SK-N-SH (cell line): Measurements from ENCODE around the gene WNT2. TPM values are rescaled to one million over a fixed set of nuclear protein-coding genes. Genes with fewer than 3 reads are reported as not detected.
A peak's percentile ranks its signal among the peaks of the same experiment; 100 is the strongest.

ENCODE experiments used
- CTCF ChIA-PET: fragments of 300-600, 350-600 bp; formaldehyde crosslinking; extraction: SDS; loops from one replicate; lab custom pipeline; 2021; lab: Yijun Ruan, JAX
- POLR2A ChIA-PET: fragments of 350-600 bp; sonication (Branson Sonifier 250); formaldehyde crosslinking; extraction: SDS; loops from one replicate; lab custom pipeline; 2020; ENCODE audit warnings: antibody characterized with exemption, inconsistent platforms; lab: Yijun Ruan, JAX
- DNase-seq: peaks from one replicate; pipeline ENCODE4 v3.0.0; 2012
- H2AFZ ChIP-seq: fragments of 200-600 bp; sonication (generic); 2 replicates; pipeline ENCODE4 v1.8.1; 2016; ENCODE audit warnings: antibody characterized with exemption, mild to moderate bottlenecking, low read depth
- H3F3A ChIP-seq: fragments of 200-600 bp; sonication (generic); replicated peaks from 2 replicates; pipeline ENCODE3; 2016; ENCODE audit warnings: antibody characterized with exemption, mild to moderate bottlenecking; ENCODE audit not compliant: insufficient read depth
- H3K27ac ChIP-seq, 2 experiments: fragments of 200-500 bp in 1 of 2; fragments of 200-600 bp in 1 of 2; sonication (Bioruptor generic) in 1 of 2; sonication (generic), shearing (Covaris generic) in 1 of 2; 2 replicates each; pipeline versions ENCODE4 v1.5.1 to v1.6.1; 2014 to 2016; ENCODE audit warnings: low read depth in 2 of 2, inconsistent platforms in 1 of 2, low read length in 1 of 2, mild to moderate bottlenecking in 1 of 2, mixed read lengths in 1 of 2
- H3K27me3 ChIP-seq: fragments of 200-600 bp; sonication (generic), shearing (Covaris generic); 2 replicates; pipeline ENCODE4 v1.6.1; 2016; ENCODE audit warnings: mixed run types; ENCODE audit not compliant: insufficient read depth
- H3K36me3 ChIP-seq, 2 experiments: fragments of 200-500 bp in 1 of 2; fragments of 200-600 bp in 1 of 2; sonication (Bioruptor generic) in 1 of 2; sonication (generic) in 1 of 2; replicated peaks in 1 of 2; 2 replicates each; pipeline versions ENCODE3 to v1.5.1; 2014 to 2016; ENCODE audit warnings: low read length in 1 of 2, mild to moderate bottlenecking in 1 of 2; ENCODE audit not compliant: insufficient read depth in 2 of 2, control insufficient read depth in 1 of 2
- H3K4me1 ChIP-seq, 2 experiments: fragments of 200-500 bp in 1 of 2; fragments of 200-600 bp in 1 of 2; sonication (Bioruptor generic) in 1 of 2; sonication (generic), shearing (Covaris generic) in 1 of 2; 2 replicates each; pipeline versions ENCODE4 v1.5.1 to v1.6.1; 2014 to 2016; ENCODE audit warnings: low read depth in 1 of 2, low read length in 1 of 2, mixed run types in 1 of 2; ENCODE audit not compliant: insufficient read depth in 2 of 2, control insufficient read depth in 1 of 2
- H3K4me2 ChIP-seq: fragments of 200-600 bp; sonication (generic), shearing (Covaris generic); 2 replicates; pipeline ENCODE4 v1.6.1; 2017; ENCODE audit warnings: mixed run types
- H3K4me3 ChIP-seq, 2 experiments: fragments of 200-500 bp in 1 of 2; fragments of 200-600 bp in 1 of 2; sonication (Bioruptor generic) in 1 of 2; sonication (generic), shearing (Covaris generic) in 1 of 2; 2 replicates each; pipeline versions ENCODE4 v1.5.1 to v1.8.1; 2014 to 2016; ENCODE audit warnings: low read depth in 2 of 2, inconsistent platforms in 1 of 2, low read length in 1 of 2, mild to moderate bottlenecking in 1 of 2, mixed read lengths in 1 of 2, moderate library complexity in 1 of 2
- H3K79me2 ChIP-seq: fragments of 200-600 bp; sonication (generic); 2 replicates; pipeline ENCODE4 v1.8.1; 2017; ENCODE audit warnings: mild to moderate bottlenecking; ENCODE audit not compliant: insufficient read depth
- H3K9ac ChIP-seq: fragments of 200-600 bp; sonication (generic); 2 replicates; pipeline ENCODE4 v1.6.1; 2017; ENCODE audit warnings: mixed run types
- H3K9me2 ChIP-seq: fragments of 200-600 bp; sonication (generic); 2 replicates; pipeline ENCODE4 v1.6.1; 2017; ENCODE audit warnings: mixed run types
- H3K9me3 ChIP-seq: fragments of 200-600 bp; sonication (generic); 2 replicates; pipeline ENCODE4 v1.6.1; 2017; ENCODE audit warnings: mixed run types, mild to moderate bottlenecking, moderate library complexity
- H4K20me1 ChIP-seq: fragments of 200-600 bp; sonication (generic); 2 replicates; pipeline ENCODE4 v1.6.1; 2017; ENCODE audit warnings: mild to moderate bottlenecking, mixed run types; ENCODE audit not compliant: insufficient read depth
- CHD2 ChIP-seq: fragments of 150-350 bp; IDR thresholded peaks from 2 replicates; pipeline ENCODE4 v1.6.1; 2018; ENCODE audit warnings: low read length; ENCODE audit not compliant: partially characterized antibody
- EP300 ChIP-seq, 2 experiments: IDR thresholded peaks; 2 replicates each; pipeline versions ENCODE4 v1.4.0 to v1.6.1; 2012; ENCODE audit warnings: borderline replicate concordance in 1 of 2, low read depth in 1 of 2, low read length in 1 of 2
- EZH2phosphoT487 ChIP-seq: fragments of 200-600 bp; sonication (generic); IDR thresholded peaks from 2 replicates; pipeline ENCODE4 v1.6.1; 2017; ENCODE audit warnings: low read depth, mixed run types, mild to moderate bottlenecking, antibody characterized with exemption, moderate library complexity, borderline replicate concordance
- FOSL2 ChIP-seq: IDR thresholded peaks from 2 replicates; pipeline ENCODE4 v1.4.0; 2012; ENCODE audit warnings: low read depth, mild to moderate bottlenecking, moderate library complexity, borderline replicate concordance
- GABPA ChIP-seq: IDR thresholded peaks from 2 replicates; pipeline ENCODE4 v1.4.0; 2012; ENCODE audit warnings: low read depth, mild to moderate bottlenecking
- GATA2 ChIP-seq: sonication (generic); formaldehyde crosslinking; IDR thresholded peaks from 2 replicates; pipeline ENCODE4 v1.5.0; 2020; ENCODE audit warnings: mild to moderate bottlenecking, missing genetic modification reagents
- JUND ChIP-seq: IDR thresholded peaks from 2 replicates; pipeline ENCODE4 v1.4.0; 2012
- MXI1 ChIP-seq: IDR thresholded peaks from 2 replicates; pipeline ENCODE4 v1.6.1; 2012; ENCODE audit warnings: mild to moderate bottlenecking, low read depth, low read length, improper control_type of control experiment
- NFIC ChIP-seq: IDR thresholded peaks from 2 replicates; pipeline ENCODE4 v1.4.0; 2012; ENCODE audit warnings: borderline replicate concordance
- POLR2AphosphoS5 ChIP-seq: IDR thresholded peaks from 2 replicates; pipeline ENCODE4 v1.6.1; 2012; ENCODE audit warnings: low read depth, low read length
- RCOR1 ChIP-seq: fragments of 150-350 bp; IDR thresholded peaks from 2 replicates; pipeline ENCODE4 v1.6.1; 2017; ENCODE audit warnings: antibody characterized with exemption, low read length
- RFX5 ChIP-seq: IDR thresholded peaks from 2 replicates; pipeline ENCODE4 v1.6.1; 2012; ENCODE audit warnings: mild to moderate bottlenecking, improper control_type of control experiment, low read length
- RXRA ChIP-seq: IDR thresholded peaks from 2 replicates; pipeline ENCODE4 v1.4.0; 2012; ENCODE audit warnings: low read depth, mild to moderate bottlenecking, borderline replicate concordance
- TAF1 ChIP-seq: IDR thresholded peaks from 2 replicates; pipeline ENCODE4 v1.6.1; 2012; ENCODE audit warnings: low read depth, mild to moderate bottlenecking, low read length, moderate library complexity, borderline replicate concordance
- TCF12 ChIP-seq: IDR thresholded peaks from 2 replicates; pipeline ENCODE4 v1.4.0; 2012
- YY1 ChIP-seq: IDR thresholded peaks from 2 replicates; pipeline ENCODE4 v1.4.0; 2012; ENCODE audit warnings: low read depth, mild to moderate bottlenecking
- WGBS: methylation state at CpG from one replicate; pipeline ENCODE4 v1.1.6; 2017; ENCODE audit warnings: low lambda C conversion rate; 5-methylcytosine and 5-hydroxymethylcytosine counted together
- polyA plus RNA-seq, 3 experiments: library from polyadenylated mRNA; depleted of rRNA; stranded (reverse); fragments of >200 nt; gene quantifications; 2 replicates each; pipeline ENCODE4 v1.2.3, GENCODE V29; 2012
- TF ChIP-seq, protein P1 (sequence below): IDR thresholded peaks from 2 replicates; pipeline ENCODE4 v1.4.0; 2012; ENCODE audit warnings: low read depth, borderline replicate concordance
- TF ChIP-seq, protein P2 (sequence below): IDR thresholded peaks from 2 replicates; pipeline ENCODE4 v1.6.1; 2012; ENCODE audit warnings: mild to moderate bottlenecking, low read depth, low read length, moderate library complexity
- TF ChIP-seq, protein P3 (sequence below): fragments of 200-600 bp; sonication (generic); IDR thresholded peaks from 2 replicates; pipeline ENCODE4 v1.6.1; 2017; ENCODE audit warnings: antibody characterized with exemption, mild to moderate bottlenecking, moderate library complexity
- TF ChIP-seq, protein P4 (sequence below): IDR thresholded peaks from 2 replicates; pipeline ENCODE4 v1.4.0; 2012; ENCODE audit warnings: low read depth
- TF ChIP-seq, protein P5 (sequence below): IDR thresholded peaks from 2 replicates; pipeline ENCODE4; 2012

The WNT2 gene
- polyA plus RNA-seq, 1 of the 3 experiments (the other 2 are of a cell fraction): not detected

DNA sequence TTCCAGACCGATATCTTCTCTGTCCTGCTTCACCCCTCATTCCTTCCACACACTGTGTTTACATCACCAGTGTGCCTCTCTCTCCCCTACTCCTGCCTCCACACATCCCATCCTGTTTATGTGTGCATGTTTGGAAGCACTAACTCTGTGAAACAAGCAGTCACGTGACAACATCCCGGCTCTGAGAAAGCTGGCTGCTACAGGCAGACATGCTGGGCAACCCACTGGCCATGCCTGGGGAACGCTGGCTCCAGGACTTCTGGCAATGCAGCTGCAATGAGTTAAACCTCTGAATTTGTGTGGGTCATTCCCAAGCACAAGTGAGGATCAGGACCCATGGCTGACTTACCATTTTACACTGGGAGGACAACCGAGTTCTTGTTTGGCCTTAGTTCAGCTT lies 74.0 kb downstream of the WNT2 start:
- H3K9me2 ChIP-seq: no peaks in the 10 kb centered on the region
- H4K20me1 ChIP-seq: no peaks in the 10 kb centered on the region
- peak overlapping the region; percentile 10; the same call in 1 of the 2 replicates for H2AFZ ChIP-seq
- no peak overlapping the region for H3K4me3 ChIP-seq
- H3K79me2 ChIP-seq: no peaks in the 10 kb centered on the region
- TF ChIP-seq, protein P1, sequence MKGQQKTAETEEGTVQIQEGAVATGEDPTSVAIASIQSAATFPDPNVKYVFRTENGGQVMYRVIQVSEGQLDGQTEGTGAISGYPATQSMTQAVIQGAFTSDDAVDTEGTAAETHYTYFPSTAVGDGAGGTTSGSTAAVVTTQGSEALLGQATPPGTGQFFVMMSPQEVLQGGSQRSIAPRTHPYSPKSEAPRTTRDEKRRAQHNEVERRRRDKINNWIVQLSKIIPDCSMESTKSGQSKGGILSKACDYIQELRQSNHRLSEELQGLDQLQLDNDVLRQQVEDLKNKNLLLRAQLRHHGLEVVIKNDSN: peak; percentile 79; the same call in 1 of the 2 replicates
- TF ChIP-seq TAF1: no peak
- CTCF ChIA-PET: interaction anchor here (1.4 kb wide), 1 partner anchor 36 kb away, joined by 3 read pairs; no protein-coding TSS in a partner anchor
- no peak overlapping the region for H3K9ac ChIP-seq
- H3K36me3 ChIP-seq: no peaks in the 10 kb centered on the region
- no peak overlapping the region for H3K4me2 ChIP-seq
- POLR2A ChIA-PET: no interaction called here
- peaks cover 0 to 5% of the 10 kb centered on the region in 2 experiments; a peak in 1 of 4 replicates for H3K4me1 ChIP-seq
- 0 out of 2 replicates have a peak, but pooled peaks cover 6% of the 10 kb centered on the region for H3K9me3 ChIP-seq
- no peaks in the 10 kb centered on the region for H3K27me3 ChIP-seq
- no peak for DNase-seq
- no peak overlapping the region for H3K27ac ChIP-seq
- H3F3A ChIP-seq: peaks cover 4% of the 10 kb centered on the region
- WGBS: 38% methylated on average over 5 of the region's 5 CpGs

DNA sequence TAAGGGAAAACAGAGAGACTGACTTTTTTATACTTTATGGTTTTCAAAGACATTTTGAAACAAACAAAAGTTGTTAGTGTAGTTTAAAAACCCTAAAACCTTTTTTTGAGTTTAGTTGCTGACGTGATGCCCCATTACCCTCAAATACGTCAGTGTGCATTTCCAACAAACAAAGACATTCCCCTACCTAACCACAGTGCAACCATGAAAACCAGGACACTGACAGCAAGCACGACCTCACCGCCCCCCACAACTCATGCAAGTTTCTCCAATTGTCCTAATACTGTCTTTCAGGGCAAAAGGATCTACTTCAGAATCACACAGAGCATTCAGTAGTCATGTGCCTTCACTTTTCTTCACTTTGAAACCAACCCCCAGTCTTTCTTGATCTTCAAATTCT lies 75.0 kb downstream of the WNT2 start:
- peaks cover 0 to 5% of the 10 kb centered on the region in 2 experiments; a peak in 1 of 4 replicates for H3K4me1 ChIP-seq
- WGBS: 58% methylated on average over 4 of the region's 4 CpGs
- H4K20me1 ChIP-seq: no peaks in the 10 kb centered on the region
- H3F3A ChIP-seq: peaks cover 4% of the 10 kb centered on the region
- H3K79me2 ChIP-seq: no peaks in the 10 kb centered on the region
- POLR2A ChIA-PET: no interaction called here
- H3K27me3 ChIP-seq: no peaks in the 10 kb centered on the region
- no peaks in the 10 kb centered on the region for H3K9me2 ChIP-seq
- no peak for TF ChIP-seq EZH2phosphoT487
- no peak for TF ChIP-seq RFX5
- no peak for TF ChIP-seq EP300 (IDR thresholded peaks at IDR 0.05; ENCODE audit: borderline replicate concordance in 1 of 2, low read depth in 1 of 2, low read length in 1 of 2)
- TF ChIP-seq, protein P2, sequence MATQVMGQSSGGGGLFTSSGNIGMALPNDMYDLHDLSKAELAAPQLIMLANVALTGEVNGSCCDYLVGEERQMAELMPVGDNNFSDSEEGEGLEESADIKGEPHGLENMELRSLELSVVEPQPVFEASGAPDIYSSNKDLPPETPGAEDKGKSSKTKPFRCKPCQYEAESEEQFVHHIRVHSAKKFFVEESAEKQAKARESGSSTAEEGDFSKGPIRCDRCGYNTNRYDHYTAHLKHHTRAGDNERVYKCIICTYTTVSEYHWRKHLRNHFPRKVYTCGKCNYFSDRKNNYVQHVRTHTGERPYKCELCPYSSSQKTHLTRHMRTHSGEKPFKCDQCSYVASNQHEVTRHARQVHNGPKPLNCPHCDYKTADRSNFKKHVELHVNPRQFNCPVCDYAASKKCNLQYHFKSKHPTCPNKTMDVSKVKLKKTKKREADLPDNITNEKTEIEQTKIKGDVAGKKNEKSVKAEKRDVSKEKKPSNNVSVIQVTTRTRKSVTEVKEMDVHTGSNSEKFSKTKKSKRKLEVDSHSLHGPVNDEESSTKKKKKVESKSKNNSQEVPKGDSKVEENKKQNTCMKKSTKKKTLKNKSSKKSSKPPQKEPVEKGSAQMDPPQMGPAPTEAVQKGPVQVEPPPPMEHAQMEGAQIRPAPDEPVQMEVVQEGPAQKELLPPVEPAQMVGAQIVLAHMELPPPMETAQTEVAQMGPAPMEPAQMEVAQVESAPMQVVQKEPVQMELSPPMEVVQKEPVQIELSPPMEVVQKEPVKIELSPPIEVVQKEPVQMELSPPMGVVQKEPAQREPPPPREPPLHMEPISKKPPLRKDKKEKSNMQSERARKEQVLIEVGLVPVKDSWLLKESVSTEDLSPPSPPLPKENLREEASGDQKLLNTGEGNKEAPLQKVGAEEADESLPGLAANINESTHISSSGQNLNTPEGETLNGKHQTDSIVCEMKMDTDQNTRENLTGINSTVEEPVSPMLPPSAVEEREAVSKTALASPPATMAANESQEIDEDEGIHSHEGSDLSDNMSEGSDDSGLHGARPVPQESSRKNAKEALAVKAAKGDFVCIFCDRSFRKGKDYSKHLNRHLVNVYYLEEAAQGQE: no peak
- TF ChIP-seq RXRA: no peak
- no peak for TF ChIP-seq YY1
- TF ChIP-seq RCOR1: no peak
- TF ChIP-seq, protein P3, sequence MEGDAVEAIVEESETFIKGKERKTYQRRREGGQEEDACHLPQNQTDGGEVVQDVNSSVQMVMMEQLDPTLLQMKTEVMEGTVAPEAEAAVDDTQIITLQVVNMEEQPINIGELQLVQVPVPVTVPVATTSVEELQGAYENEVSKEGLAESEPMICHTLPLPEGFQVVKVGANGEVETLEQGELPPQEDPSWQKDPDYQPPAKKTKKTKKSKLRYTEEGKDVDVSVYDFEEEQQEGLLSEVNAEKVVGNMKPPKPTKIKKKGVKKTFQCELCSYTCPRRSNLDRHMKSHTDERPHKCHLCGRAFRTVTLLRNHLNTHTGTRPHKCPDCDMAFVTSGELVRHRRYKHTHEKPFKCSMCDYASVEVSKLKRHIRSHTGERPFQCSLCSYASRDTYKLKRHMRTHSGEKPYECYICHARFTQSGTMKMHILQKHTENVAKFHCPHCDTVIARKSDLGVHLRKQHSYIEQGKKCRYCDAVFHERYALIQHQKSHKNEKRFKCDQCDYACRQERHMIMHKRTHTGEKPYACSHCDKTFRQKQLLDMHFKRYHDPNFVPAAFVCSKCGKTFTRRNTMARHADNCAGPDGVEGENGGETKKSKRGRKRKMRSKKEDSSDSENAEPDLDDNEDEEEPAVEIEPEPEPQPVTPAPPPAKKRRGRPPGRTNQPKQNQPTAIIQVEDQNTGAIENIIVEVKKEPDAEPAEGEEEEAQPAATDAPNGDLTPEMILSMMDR: no peak
- no peak for TF ChIP-seq MXI1
- TF ChIP-seq CHD2: no peak
- no peak for TF ChIP-seq POLR2AphosphoS5
- TF ChIP-seq, protein P4, sequence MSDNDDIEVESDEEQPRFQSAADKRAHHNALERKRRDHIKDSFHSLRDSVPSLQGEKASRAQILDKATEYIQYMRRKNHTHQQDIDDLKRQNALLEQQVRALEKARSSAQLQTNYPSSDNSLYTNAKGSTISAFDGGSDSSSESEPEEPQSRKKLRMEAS: no peak
- TF ChIP-seq GABPA: no peak
- no peak for TF ChIP-seq JUND
- TF ChIP-seq FOSL2: no peak
- no peak for TF ChIP-seq NFIC
- TF ChIP-seq, protein P5, sequence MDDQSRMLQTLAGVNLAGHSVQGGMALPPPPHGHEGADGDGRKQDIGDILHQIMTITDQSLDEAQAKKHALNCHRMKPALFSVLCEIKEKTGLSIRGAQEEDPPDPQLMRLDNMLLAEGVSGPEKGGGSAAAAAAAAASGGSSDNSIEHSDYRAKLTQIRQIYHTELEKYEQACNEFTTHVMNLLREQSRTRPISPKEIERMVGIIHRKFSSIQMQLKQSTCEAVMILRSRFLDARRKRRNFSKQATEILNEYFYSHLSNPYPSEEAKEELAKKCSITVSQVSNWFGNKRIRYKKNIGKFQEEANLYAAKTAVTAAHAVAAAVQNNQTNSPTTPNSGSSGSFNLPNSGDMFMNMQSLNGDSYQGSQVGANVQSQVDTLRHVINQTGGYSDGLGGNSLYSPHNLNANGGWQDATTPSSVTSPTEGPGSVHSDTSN: no peak
- TF ChIP-seq GATA2 (CRISPR knock-in tag): no peak
- no peak for TF ChIP-seq TCF12
- H3K4me2 ChIP-seq: no peak overlapping the region
- H3K4me3 ChIP-seq: no peak overlapping the region
- H3K36me3 ChIP-seq: no peaks in the 10 kb centered on the region
- H3K9me3 ChIP-seq: 0 out of 2 replicates have a peak, but pooled peaks cover 6% of the 10 kb centered on the region
- no peak overlapping the region for H2AFZ ChIP-seq
- CTCF ChIA-PET: interaction anchor here (1.2 kb wide), 1 partner anchor 121 kb away, joined by 3 read pairs; no protein-coding TSS in a partner anchor
- H3K9ac ChIP-seq: no peak overlapping the region
- DNase-seq: no peak
- H3K27ac ChIP-seq: no peak overlapping the region
